K562 (cell line): ENCODE results near the gene NAP1L4. TPM values are rescaled to one million over a fixed set of nuclear protein-coding genes. Genes with fewer than 3 reads are reported as not detected.
A peak's percentile ranks its signal among the peaks of the same experiment; 100 is the strongest.

ENCODE experiments used
- ATAC-seq: fragments of 200-7000 bp; cut with Tn5 transposase; 3 replicates; pipeline ENCODE4 v1.9.1; 2020; ENCODE audit warnings: moderate library complexity
- BruUV-seq: library from RNA; stranded (reverse); fragments of 400-500 nt; replicated peaks from 2 replicates; lab custom pipeline; 2021; lab: Mats Ljungman, UMichigan
- CTCF ChIA-PET: fragments of 300-600 bp; formaldehyde crosslinking; extraction: SDS; loops from one replicate; lab custom pipeline; 2021; ENCODE audit warnings: low intra/inter-chr PET ratio; lab: Yijun Ruan, JAX
- POLR2A ChIA-PET: fragments of 300-600, 350-650 bp; sonication (Branson Sonifier 250); formaldehyde crosslinking; extraction: SDS; loops from one replicate; lab custom pipeline; 2021; ENCODE audit warnings: antibody characterized with exemption, inconsistent platforms; lab: Yijun Ruan, JAX
- DNase-seq, 4 experiments: peaks; one replicate each; pipeline versions ENCODE4 v3.0.0 to v3.0.0-alpha.2; 2011 to 2018; ENCODE audit warnings: low spot score in 3 of 4, mixed read lengths in 3 of 4; ENCODE audit errors: extremely low read depth in 1 of 4
- FAIRE-seq: peaks from 2 replicates; lab custom pipeline; 2011; peaks lifted over from hg19 to GRCh38; lab: Jason Lieb, UNC
- H2AFZ ChIP-seq: 2 replicates; pipeline ENCODE4 v1.6.0; 2011; ENCODE audit warnings: low read depth, low read length, control low read depth, inconsistent platforms
- H3K27ac ChIP-seq: fragments of 200-600 bp; 3 replicates; pipeline ENCODE4 v1.8.0; 2011; ENCODE audit warnings: low read depth, mild to moderate bottlenecking, control low read depth, inconsistent platforms, low read length, moderate library complexity, mixed read lengths; ENCODE audit errors: extremely low read depth
- H3K27me3 ChIP-seq, 2 experiments: fragments of 300-600 bp in 1 of 2; 2 replicates in 1 of 2; 3 replicates in 1 of 2; pipeline versions ENCODE4 v1.6.0 to v1.8.0; 2011; ENCODE audit warnings: inconsistent platforms in 2 of 2, low read length in 2 of 2, mild to moderate bottlenecking in 1 of 2, mixed read lengths in 1 of 2, moderate library complexity in 1 of 2; ENCODE audit not compliant: control insufficient read depth in 2 of 2, insufficient read depth in 2 of 2
- H3K36me3 ChIP-seq: fragments of 300-600 bp; 3 replicates; pipeline ENCODE4 v1.8.0; 2011; ENCODE audit warnings: mild to moderate bottlenecking, low read length, inconsistent platforms; ENCODE audit not compliant: control insufficient read depth, insufficient read depth
- H3K4me1 ChIP-seq, 2 experiments: fragments of 200-600 bp in 1 of 2; replicated peaks in 1 of 2; 2 replicates in 1 of 2; 3 replicates in 1 of 2; pipeline versions ENCODE4 v1.5.1 to v1.8.0; 2011; ENCODE audit warnings: inconsistent platforms in 2 of 2, low read length in 2 of 2, mild to moderate bottlenecking in 1 of 2, mixed read lengths in 1 of 2, moderate library complexity in 1 of 2; ENCODE audit not compliant: control insufficient read depth in 2 of 2, insufficient read depth in 2 of 2
- H3K4me2 ChIP-seq: 2 replicates; pipeline ENCODE4 v1.6.1; 2011; ENCODE audit warnings: low read length, control low read depth, inconsistent platforms, mixed read lengths; ENCODE audit not compliant: insufficient read depth
- H3K4me3 ChIP-seq: fragments of 200-600 bp; sonication (generic), shearing (Covaris generic); 2 replicates; pipeline ENCODE4 v1.5.1; 2016; ENCODE audit warnings: control low read depth, inconsistent platforms
- H3K79me2 ChIP-seq: fragments of 200-600 bp; 3 replicates; pipeline ENCODE4 v1.8.0; 2011; ENCODE audit warnings: low read length, inconsistent platforms; ENCODE audit not compliant: control insufficient read depth, insufficient read depth
- H3K9ac ChIP-seq, 2 experiments: 2 replicates each; pipeline versions ENCODE4 v1.6.0 to v1.6.1; 2011; ENCODE audit warnings: low read depth in 2 of 2, low read length in 2 of 2, control low read depth in 1 of 2, inconsistent platforms in 1 of 2, mild to moderate bottlenecking in 1 of 2, mixed read lengths in 1 of 2; ENCODE audit not compliant: insufficient read depth in 1 of 2
- H3K9me1 ChIP-seq: one replicate; pipeline ENCODE4 v1.6.0; 2011; ENCODE audit warnings: inconsistent platforms, mild to moderate bottlenecking, low read length, moderate library complexity; ENCODE audit not compliant: control insufficient read depth, insufficient read depth
- H3K9me3 ChIP-seq: replicated peaks from 2 replicates; pipeline ENCODE4 v1.5.1; 2011; ENCODE audit warnings: low read depth, low read length, inconsistent platforms; ENCODE audit not compliant: control insufficient read depth, insufficient read depth
- H4K20me1 ChIP-seq: replicated peaks from 2 replicates; pipeline ENCODE4 v1.6.1; 2011; ENCODE audit warnings: low read length, inconsistent platforms, mixed read lengths; ENCODE audit not compliant: control insufficient read depth, insufficient read depth
- POLR2G ChIP-seq: fragments of 200-400 bp; formaldehyde crosslinking; IDR thresholded peaks from 2 replicates; pipeline ENCODE4 v1.6.1; 2017; ENCODE audit warnings: low read depth, mild to moderate bottlenecking, antibody characterized with exemption, low read length, moderate library complexity
- RBM22 ChIP-seq: fragments of 200-400 bp; formaldehyde crosslinking; IDR thresholded peaks from 2 replicates; pipeline ENCODE4 v1.6.1; 2018; ENCODE audit warnings: low read length, low read depth; ENCODE audit not compliant: poor library complexity, severe bottlenecking
- ZNF140 ChIP-seq: fragments of 250-450 bp; sonication (Bioruptor Pico); IDR thresholded peaks from 2 replicates; pipeline ENCODE4 v1.8.0; 2021; ENCODE audit warnings: moderate library complexity, mild to moderate bottlenecking, inconsistent platforms
- ZNF175 ChIP-seq: fragments of 200-800 bp; sonication (Bioruptor generic); IDR thresholded peaks from 2 replicates; pipeline ENCODE4 v1.6.1; 2016; ENCODE audit warnings: low read depth, mild to moderate bottlenecking, missing genetic modification characterization, missing compliant biosample characterization
- whole genome bisulfite sequencing: fragments of 100-300 bp; shearing (Covaris generic); methylation state at CpG from one replicate; pipeline ENCODE4 v1.1.6; 2016; ENCODE audit warnings: low coverage, mixed read lengths; ENCODE audit not compliant: insufficient coverage; ENCODE audit errors: missing lambda C conversion rate; 5-methylcytosine and 5-hydroxymethylcytosine counted together
- in situ Hi-C: fragments of 300-500 bp; cut with MboI; formaldehyde crosslinking; loops from 4 replicates; pipeline ENCODE4 v1.15.0; 2018; ENCODE audit warnings: inconsistent platforms, mixed read lengths
- intact Hi-C: fragments of 100-400 bp; cut with micrococcal nuclease; formaldehyde crosslinking; loops from 2 replicates; pipeline ENCODE4 v1.14.2; 2022
- polyA plus RNA-seq, 8 experiments: library from polyadenylated mRNA; depleted of rRNA in 4 of 8; stranded (reverse) in 5 of 8; unstranded in 3 of 8; fragments of >200 nt; fragmentation: Nextera tagmentation in 2 of 8; fragmentation: Illumina TruSeq in 1 of 8; extraction: Ambion mirVana in 2 of 8; extraction: Trizol in 1 of 8; gene quantifications; 2 replicates each; pipeline versions ENCODE4 v1.2.1 to v1.2.3, GENCODE V29; 2011 to 2014; ENCODE audit warnings: inconsistent platforms in 1 of 8, missing spikeins in 1 of 8
- total RNA-seq, 7 experiments: library from RNA; depleted of rRNA in 6 of 7; stranded (reverse); fragments of >200 nt in 6 of 7; fragmentation: Illumina TruSeq in 2 of 7; extraction: Trizol in 2 of 7; gene quantifications; 2 replicates each; pipeline versions ENCODE4 v1.2.1 to v1.2.3, GENCODE V29; 2011 to 2021; ENCODE audit warnings: low replicate concordance in 1 of 7

Gene NAP1L4
- total and polyA plus RNA-seq, 9 of the 15 experiments (the other 6 are each of a cell fraction or from before 2014, with no cell fraction given) = 34.1 to 237 (median 179) TPM

GRCh38 chr11:3011891-3012885 lies 20.1 kb upstream of the NAP1L4 start:
- Histone ChIP-seq H3K27me3 (no peaks in the 10 kb centered on the region), H3K79me2 (no peaks in the 10 kb centered on the region), H3K4me2 (no peak overlapping the region), H2AFZ (no peak overlapping the region), H3K36me3 (peaks cover 77% of the 10 kb centered on the region; the same call in 2 of the 3 replicates), H3K9me3 (no peaks in the 10 kb centered on the region), H3K4me3 (no peak overlapping the region), H3K4me1 (peaks cover 0 to 11% of the 10 kb centered on the region in 2 experiments; a peak in 1 of 5 replicates)
- in situ Hi-C loops = no loop called here
- no peak for DNase-seq
- WGBS = 90% methylated on average over 31 of the region's 31 CpGs
- CTCF ChIA-PET = no interaction called here
- peak; percentile 30; the same call in 1 of the 2 replicates for TF ChIP-seq POLR2G
- TF ChIP-seq ZNF140 (CRISPR knock-in tag) = no peak
- no peak for TF ChIP-seq ZNF175
- peak; percentile 80 for TF ChIP-seq RBM22
- TF ChIP-seq, all 486 proteins: peak for 2
- no peak overlapping the region for H3K27ac ChIP-seq
- H4K20me1 ChIP-seq = 0 out of 2 replicates have a peak, but pooled peaks cover 7% of the 10 kb centered on the region
- FAIRE-seq = no peak
- intact Hi-C loops = no loop called here
- H3K9me1 ChIP-seq = no peaks in the 10 kb centered on the region
- H3K9ac ChIP-seq = peak overlapping the region in 1 of 2 experiments; percentile 33; a peak in 1 of 4 replicates
- no TSS peak for BruUV-seq
- POLR2A ChIA-PET = interaction anchor here (0.6 to 1.7 kb wide), 6 partner anchors 8 to 62 kb away, joined by 3 to 6 read pairs (median 3); no protein-coding TSS in a partner anchor
- ATAC-seq = no peak
